PC-3 (cell line): ENCODE data around the gene COA6.

Source experiments
- CTCF ChIP-seq: fragments of 300-600 bp; sonication (generic); conservative IDR thresholded peaks from 2 replicates; pipeline ENCODE4 v1.5.1; 2017; ENCODE audit warnings: antibody characterized with exemption, low read depth, mild to moderate bottlenecking, low read length
- EZH2 ChIP-seq: fragments of 300-600 bp; sonication (generic); IDR thresholded peaks from one replicate; pipeline ENCODE4 v1.6.1; 2017; ENCODE audit warnings: antibody characterized with exemption, mild to moderate bottlenecking, low read length; ENCODE audit not compliant: unreplicated experiment

- no peak for TF ChIP-seq CTCF
- TF ChIP-seq EZH2, result no peak
These were observed 32.7 kb upstream of the COA6 start for GRCh38 chr1:234340528-234340927.
